Kidney glomerular epithelial cell (primary cell): ENCODE results near the gene ARHGEF25.
"Not testable (repeated sequence)": the region's sequence is repeated elsewhere in the genome, so short reads cannot be mapped to it uniquely, and the experiment has no call there.

Experiments
- DNase-seq: peaks from one replicate; lab custom pipeline; 2025; lab: John Stamatoyannopoulos, UW

Gene ARHGEF25

DNA sequence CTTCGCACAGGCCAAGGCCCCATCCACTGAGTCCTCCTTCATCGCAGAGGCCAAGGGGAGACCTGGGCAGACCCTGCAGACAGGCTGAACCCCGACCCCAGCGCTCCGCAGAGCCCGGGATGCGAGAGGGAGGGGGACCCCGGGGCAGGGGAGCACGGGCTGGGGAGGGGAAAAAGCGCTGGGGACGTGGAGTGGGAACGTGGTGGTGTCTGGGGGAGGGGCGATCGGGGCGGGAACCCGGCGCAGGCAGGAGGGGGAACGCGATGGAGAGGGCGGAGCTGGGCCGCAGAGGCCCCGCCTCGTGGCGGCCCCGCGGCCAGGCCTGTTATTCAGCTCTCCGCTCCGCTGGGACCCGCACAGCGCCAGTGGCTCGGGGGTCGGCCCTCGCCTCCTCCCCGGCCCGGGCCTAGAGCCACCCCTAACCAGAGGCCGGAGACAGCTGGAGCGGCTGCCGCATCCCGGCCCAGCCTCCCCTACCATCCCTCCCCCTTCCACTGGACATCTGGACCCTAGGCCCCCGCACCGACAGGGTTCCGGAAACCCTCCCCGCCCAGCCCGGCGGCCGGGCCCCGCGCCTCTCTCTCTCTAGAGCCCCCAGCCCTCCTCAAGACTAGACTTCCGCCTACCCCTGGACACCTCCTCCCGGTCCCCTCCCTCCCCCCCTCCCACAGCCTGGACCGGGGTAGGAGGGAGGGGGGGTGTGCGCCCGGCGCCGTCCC lies at the start of gene ARHGEF25:
Gene ARHGEF25, plus strand, starts transcription at position 328 of the 719 bp plus-strand sequence. CDS start 460 bp downstream, outside the sequence.
- DNase-seq, result no peak

DNA sequence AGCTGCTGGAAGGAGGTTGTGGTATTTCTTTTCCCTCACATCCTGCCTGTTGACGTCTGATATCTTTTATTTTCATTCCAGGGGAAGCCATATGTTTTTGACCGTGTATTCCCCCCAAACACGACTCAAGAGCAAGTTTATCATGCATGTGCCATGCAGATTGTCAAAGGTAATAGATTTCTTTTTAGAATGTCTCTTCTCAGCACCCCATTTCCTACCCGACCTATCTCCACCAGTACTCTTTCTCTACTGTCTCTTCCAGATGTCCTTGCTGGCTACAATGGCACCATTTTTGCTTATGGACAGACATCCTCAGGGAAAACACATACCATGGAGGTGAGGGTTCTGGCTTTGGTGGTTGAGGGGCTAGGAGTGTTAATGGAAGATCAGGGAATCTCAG lies 47.9 kb upstream of the ARHGEF25 start:
- DNase-seq, result no peak

DNA sequence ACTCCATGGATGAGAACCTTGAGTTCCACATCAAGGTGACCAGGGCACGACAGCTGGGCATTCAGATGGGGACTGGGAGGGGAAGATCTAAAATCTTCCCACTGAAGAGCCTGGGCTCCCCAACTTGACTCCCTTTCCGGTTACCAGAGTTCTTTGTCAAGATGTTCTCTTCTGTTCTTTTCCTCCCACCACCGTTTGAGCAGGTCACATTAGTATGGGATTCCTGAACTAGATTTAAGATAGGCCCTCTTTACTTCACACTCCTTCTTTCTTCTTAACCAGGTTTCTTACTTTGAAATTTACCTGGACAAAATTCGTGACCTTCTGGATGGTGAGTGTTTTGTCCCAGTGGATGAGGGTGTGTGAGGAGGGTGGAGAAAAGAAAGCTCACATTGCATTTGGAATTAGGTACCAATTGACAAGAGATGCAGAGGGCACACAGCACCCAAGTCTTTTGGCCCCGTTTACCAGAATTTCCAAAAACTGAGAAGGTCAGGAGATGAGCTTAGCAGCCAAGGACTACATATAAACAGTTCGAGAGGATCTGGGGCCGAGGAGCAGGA lies 47.0 kb upstream of the ARHGEF25 start:
- DNase-seq, result no peak

DNA sequence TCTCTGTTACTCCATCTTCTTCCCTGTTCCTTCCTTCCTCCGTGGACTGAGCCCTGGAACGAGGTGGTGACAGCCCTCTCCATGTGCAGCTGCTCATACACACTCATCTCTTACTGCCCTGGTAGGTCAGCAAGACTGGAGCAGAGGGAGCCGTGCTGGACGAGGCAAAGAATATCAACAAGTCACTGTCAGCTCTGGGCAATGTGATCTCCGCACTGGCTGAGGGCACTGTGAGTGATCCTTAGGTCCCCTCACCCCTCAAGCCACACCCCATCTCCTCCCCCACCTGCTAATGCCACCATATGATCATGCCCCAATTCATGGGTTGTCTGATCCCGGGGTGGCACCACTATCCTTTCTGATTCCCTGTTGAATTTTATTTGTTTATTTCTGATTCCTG lies 42.4 kb upstream of the ARHGEF25 start:
- no peak for DNase-seq

DNA sequence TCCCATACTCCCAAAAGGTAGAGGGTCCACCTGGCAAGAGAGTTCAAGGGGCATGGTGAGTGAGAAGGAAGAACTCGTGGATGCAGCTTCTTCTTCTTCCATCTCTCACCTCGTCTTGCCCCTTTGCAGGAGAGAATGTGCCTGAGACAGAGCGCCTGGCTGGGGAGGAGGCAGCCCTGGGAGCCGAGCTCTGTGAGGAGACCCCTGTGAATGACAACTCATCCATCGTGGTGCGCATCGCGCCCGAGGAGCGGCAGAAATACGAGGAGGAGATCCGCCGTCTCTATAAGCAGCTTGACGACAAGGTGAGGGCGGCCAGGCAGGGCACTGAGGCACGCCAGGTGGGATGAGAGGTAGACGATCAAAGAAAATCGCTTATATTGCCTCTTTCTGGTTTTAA lies 41.4 kb upstream of the ARHGEF25 start:
- no peak for DNase-seq

DNA sequence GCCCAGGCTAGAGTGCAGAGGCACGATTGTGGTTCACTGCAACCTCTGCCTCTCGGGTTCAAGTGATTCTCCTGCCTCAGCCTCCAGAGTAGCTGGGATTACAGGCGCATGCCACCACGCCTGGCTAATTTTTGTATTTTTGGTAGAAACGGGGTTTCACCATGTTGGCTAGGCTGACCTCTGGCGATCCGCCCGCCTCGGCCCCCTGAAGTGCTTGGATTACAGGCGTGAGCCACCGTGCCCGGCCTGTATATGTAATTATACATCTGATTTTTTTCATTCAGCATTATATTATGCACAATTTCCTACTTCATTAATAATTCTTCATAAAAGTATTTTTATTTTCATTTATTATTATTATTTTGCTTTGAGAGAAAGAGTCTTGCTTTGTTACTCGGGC lies 40.8 kb upstream of the ARHGEF25 start:
- DNase-seq, result not testable (repeated sequence)

DNA sequence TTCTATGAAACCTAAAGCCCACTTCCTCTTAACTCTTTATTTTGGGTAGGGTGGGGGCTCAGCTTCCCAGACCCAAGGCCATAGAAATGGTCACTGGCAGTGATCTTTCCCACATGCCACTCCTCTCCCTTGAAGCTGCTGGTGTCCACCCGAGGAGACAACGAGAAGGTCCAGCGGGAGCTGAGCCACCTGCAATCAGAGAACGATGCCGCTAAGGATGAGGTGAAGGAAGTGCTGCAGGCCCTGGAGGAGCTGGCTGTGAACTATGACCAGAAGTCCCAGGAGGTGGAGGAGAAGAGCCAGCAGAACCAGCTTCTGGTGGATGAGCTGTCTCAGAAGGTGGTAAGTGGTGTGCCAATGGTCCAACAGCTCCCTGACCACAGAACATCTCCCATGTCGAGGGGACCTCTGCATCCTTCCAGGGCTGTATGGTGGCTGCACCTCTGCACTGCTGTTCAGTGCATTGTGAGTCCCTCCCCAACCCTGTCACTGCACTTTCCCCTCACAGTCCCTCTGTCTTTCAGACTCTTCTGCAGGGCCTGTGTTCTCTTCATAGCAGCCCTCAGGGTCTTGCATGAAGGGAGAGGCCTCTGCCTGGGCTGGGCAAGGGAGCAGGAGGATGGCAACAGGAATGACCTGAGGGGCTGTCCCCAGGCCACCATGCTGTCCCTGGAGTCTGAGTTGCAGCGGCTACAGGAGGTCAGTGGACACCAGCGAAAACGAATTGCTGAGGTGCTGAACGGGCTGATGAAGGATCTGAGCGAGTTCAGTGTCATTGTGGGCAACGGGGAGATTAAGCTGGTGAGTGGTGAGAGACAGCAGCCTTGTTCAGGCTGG lies 39.1 kb upstream of the ARHGEF25 start:
- DNase-seq, result no peak

DNA sequence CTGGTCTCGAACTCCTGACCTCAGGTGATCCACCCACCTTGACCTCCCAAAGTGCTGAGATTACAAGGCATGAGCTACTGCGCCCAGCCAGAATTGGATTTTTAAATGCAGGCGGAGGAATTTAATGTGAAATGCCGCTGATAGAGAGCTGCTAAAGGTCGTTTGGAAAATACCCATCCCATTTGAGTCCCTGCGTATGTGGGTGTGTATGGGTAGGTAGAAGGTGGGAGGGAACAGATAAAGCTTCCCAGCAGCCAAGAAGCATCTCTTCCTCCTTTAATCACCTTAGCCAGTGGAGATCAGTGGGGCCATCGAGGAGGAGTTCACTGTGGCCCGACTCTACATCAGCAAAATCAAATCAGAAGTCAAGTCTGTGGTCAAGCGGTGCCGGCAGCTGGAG lies 36.4 kb upstream of the ARHGEF25 start:
- DNase-seq, result no peak

DNA sequence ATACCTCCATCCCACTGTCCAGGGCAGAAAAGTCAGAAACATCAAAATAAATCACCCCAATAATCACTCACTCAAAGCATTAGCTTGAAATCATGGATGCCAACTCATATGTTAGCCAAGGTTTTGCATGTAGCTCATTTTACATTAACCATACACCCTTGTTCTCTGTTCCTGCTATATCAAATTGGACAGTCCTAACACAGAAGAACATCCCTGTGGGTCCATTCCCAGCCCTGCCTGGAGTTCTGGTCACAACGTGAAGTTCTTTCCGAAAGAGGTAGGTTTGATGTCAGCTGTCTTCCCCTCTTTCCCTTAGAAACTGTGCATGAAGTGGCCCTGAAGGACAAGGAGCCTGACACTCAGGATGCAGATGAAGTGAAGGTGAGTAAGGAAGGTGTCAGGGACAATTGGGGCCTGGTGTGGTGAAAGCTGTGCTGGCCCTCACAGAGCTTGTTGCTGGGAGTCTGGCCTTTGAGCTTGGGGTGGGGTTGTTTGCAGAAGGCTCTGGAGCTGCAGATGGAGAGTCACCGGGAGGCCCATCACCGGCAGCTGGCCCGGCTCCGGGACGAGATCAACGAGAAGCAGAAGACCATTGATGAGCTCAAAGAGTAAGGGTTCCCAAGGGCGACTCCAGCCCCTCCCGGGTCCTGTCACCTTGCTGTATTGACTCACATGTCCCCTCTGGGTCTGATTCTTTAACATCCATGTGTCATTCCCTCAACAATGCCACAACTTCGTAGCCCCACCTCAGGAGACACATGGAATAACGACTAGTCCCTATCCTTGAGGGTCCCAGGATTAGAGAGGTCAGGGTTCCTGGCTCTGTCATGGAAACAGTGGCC lies 35.2 kb upstream of the ARHGEF25 start:
- no peak for DNase-seq

DNA sequence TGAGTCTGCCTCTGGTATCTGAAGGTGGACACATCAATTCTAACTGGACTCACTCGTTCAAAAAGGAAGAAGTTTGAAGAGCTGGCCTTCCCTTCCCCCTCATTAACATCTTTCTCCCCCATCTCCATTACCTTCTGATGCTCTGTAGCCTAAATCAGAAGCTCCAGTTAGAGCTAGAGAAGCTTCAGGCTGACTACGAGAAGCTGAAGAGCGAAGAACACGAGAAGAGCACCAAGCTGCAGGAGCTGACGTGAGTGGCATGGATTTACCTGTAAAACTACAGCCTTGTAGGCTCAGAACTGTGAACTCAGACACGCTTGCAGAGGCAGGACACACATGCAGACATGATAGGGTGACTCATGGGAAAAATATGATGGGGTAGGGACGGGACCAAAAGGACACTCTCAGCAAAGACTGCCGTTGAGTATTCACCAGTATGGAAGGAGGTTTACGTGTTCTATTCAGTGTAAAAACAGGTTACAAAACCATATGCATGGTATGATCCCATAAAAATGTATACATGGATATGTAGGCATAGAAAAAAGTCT lies 34.5 kb upstream of the ARHGEF25 start:
- DNase-seq, result no peak

DNA sequence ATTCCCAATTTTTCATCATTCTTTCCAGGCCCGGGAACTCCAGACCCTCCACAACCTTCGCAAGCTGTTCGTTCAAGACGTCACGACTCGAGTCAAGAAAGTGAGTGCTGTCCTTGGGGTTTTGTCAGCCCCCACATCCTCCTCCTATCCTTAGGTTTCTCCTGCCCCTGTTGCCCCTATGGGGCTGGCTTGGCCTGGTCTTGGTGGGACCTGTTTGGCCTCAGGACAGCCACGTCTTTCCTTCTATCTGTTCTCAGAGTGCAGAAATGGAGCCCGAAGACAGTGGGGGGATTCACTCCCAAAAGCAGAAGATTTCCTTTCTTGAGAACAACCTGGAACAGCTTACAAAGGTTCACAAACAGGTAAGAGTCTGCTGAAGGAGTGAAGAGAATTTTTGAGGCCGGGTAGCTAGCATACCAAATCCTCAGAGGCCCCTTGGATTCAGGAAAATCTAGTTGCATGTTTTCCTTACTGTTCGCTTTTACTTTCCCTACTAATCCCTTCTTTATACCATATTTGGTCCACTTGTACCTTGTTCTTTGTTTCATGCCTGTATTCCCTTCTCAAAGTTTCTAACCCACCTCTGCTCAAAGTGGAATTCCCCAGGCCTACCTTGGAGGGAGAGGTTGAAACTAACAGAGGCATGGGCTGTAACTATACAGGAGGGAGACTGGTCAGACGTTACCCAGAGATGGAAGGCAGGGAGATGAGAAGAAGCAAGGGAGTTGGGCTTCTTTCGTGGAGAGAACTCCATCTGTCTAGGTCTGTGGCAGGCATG lies 33.1 kb upstream of the ARHGEF25 start:
- no peak for DNase-seq

DNA sequence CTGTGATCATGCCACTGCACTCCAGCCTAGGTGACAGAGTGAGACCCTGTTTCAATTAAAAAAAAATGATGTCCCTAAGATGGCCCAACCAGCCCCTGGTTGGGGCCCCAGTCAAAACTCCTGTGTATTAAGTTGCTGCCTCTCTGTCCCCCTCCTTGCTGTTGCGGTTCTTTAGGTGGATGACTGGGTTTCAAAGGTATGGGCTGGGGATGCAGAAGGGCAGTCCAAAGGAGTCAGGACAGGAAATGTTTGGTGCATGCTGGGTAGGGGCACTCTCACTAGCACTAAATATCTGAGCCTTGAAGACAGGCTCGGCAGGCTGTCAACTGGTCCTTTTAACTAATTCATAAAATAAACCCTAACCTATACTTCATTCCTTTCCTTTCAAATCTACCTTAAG lies 32.2 kb upstream of the ARHGEF25 start:
- no peak for DNase-seq

DNA sequence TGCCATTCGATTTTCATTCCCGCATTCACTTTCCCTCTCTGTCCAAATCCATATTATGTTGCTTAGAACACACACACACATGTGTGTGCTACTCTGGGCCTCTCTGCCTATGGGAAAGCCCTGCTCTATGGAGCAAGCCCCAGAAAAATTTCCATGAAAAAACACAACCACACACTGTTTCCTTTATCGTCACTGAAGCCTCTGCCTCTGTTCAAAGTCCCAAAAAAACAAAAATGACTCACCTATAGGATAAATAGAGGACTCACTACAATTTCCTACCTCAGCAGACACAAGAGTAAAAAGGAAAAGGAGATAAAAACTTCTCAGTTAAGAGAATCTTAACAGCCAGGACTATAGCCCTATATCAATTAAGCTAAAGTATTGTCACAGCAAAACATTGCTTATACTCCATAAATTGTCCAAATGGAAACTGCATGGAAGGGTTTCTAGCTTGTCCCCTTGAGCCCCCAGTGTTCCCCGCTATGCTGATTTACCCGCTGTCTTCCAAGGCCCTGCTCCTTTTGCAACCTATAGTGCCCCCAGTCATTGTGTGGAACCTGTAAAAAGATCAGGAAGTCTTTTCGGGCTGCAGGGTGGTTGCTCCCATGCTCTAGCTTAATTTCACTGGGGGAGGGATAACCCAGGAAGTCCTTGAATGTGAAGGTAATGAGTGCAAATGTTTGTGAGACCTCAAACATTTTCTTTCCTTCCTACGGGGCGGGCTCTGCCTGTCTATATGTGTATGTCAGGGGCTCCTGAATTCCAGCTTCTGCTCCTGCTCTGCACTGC lies 31.4 kb upstream of the ARHGEF25 start:
- no peak for DNase-seq

DNA sequence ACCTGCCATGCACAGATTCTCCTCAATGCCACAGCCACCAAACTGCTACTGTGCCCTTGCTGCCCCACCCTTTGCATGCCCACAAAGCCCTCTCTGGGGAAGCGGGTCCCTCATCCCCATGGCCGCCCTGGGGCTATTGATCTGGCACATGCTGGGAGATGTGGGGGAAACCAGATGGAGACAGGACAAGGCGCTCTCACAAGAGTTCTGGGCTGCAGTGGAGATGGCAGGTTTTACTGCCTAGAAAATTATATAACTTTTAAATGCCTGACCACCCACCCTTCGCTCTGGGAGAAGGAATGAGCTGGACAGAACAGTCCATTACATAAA lies 30.8 kb upstream of the ARHGEF25 start:
- no peak for DNase-seq

DNA sequence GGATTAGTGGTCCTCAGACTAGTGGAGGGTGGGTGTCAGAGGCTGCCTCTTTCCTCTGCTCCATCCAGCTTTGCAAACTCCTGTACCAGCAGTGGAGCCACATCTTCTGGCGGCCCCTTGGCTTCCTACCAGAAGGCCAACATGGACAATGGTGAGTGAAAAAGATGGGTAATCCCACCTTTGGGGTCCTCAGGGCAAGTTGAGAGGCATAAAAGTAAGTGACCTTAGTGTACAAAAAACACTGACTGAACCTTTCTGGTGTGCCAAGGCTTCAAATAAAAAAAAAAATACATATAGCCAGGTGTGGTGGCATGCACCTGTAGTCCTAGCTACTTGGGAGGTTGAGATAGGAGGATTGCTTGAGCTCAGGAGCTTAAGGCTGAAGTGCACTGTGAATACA lies 29.4 kb upstream of the ARHGEF25 start:
- no peak for DNase-seq

DNA sequence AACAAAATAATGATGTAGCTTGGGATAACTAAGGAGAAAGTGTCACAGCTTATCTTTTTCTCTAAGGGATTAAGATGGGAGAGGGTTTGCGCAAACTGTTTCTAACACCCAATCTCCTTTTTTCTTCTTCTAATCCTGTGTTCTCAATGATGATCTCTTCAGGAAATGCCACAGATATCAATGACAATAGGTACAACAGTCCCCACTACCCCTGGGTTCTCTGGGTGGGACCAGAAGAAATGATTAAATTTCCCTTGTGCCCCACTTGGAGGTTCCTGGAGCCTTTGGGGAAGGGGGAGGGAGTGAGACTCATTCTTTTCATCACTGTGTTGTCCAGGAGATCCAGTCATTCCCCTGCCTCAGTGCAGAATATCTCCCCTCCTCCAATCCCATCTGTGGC lies 28.8 kb upstream of the ARHGEF25 start:
- DNase-seq, result no peak

DNA sequence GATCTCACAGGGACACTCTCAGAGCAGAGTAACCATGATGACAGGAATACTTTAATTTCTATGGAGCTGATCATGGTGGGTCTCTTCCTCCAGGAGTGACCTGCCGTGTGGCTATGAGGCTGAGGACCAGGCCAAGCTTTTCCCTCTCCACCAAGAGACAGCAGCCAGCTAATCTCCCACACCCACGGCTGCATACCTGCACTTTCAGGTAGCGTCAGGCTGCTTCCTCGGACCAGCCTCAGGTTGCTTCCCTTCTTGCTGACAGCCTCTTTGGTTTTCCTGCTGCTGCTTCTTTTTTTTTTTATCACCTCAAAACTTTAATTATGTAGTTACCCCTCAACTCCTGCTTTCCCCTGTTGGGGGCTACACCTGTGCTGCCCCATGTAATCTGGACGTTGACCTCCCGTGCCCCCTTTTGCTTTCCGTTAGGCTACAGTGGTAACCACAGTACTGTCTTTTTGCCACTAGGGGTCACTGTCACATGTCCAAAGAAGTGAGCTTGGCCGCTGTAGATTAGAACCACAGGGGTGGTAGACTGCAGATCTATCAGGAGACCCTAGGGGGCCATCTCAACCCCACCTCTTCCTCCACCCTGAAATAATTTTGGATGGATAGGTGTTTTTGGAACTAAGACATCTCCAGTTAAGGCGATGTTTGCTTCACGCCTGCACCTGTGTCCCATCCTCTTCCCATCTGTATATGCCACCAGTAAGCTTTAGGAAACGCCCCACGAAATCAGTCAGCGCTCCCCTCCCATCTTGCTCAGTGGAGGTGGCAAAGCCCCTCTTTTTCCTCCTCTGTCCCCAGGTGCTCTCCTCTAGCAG lies 28.0 kb upstream of the ARHGEF25 start:
- peak; percentile 64 for DNase-seq

DNA sequence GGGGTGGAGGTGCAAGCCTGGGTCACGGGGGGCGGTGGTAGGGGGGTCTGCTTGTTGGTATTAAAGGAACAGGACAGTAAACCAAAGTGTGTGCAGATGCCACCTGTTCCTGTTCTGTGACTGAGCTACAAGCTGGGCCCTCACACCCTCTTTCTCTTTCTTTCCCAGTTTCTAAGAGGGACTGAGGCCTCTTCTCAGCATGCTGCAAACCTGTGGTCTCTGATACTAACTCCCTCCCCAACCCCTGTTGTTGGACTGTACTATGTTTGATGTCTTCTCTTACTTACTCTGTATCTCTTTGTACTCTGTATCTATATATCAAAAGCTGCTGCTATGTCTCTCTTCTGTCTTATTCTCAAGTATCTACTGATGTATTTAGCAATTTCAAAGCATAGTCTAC lies 27.2 kb upstream of the ARHGEF25 start:
- no peak for DNase-seq

DNA sequence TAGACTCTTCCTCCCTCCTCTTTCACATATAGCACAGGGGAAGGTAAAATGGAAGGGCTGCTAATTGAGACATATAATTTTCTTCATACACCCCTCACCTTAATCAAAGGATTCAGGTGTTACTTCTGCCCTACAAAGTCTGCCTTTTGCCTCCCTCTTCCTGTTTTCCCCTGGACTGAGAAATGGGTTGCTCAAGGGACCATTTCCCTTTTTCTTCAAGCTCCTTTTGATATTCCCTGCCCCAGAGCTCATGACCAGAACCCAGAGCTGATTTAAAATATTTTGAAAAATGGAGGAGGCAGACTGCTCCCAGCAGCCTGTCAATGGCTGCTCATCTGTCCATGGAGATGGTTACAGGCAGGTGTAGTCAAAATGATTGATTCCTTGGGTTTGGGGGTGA lies 26.5 kb upstream of the ARHGEF25 start:
- no peak for DNase-seq

DNA sequence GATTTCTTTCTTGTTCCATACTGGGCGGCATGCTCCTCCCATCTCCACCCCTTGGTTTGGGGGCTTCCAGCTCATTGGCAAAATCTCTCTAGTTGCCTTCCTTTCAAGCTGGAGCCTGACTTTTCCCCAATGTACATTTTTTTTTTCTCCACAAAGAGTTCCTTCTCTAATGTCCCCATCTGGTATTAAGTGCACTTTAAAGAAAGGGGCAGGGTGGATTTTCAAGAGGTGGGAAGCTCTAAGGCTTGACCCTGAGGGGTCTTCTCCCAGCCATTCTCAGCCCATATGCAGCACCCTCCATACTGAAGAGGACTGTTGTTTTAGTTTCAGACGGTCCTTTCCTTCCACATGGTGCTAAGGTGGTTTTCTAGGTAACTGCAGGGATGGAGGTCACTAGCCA lies 26.1 kb upstream of the ARHGEF25 start:
- no peak for DNase-seq
